HCT116 (cell line): Measurements from ENCODE around the gene CHODL. TPM values are rescaled to one million over a fixed set of nuclear protein-coding genes. Genes with fewer than 3 reads are reported as not detected.

ENCODE experiments used
- ATAC-seq: fragments of 200-7000 bp; cut with Tn5 transposase; 2 replicates; pipeline ENCODE4 v1.9.1; 2020; ENCODE audit warnings: mild to moderate bottlenecking, moderate library complexity
- BruUV-seq: library from RNA; stranded (reverse); fragments of 400-500 nt; replicated peaks from 2 replicates; lab custom pipeline; 2021; lab: Mats Ljungman, UMichigan
- CTCF ChIA-PET: fragments of 300-600 bp; sonication (Branson Sonifier 250); formaldehyde crosslinking; loops from one replicate; lab custom pipeline; 2021; ENCODE audit warnings: antibody characterized with exemption; lab: Charles Lee
- POLR2A ChIA-PET: fragments of 300-600, 350-600 bp; sonication (Branson Sonifier 250); formaldehyde crosslinking; loops from one replicate; lab custom pipeline; 2021; ENCODE audit warnings: antibody characterized with exemption; lab: Charles Lee
- RAD21 ChIA-PET, 2 experiments: fragments of 300-600 bp; sonication (Branson Sonifier 250); formaldehyde crosslinking; loops; one replicate each; lab custom pipeline; 2023; ENCODE audit warnings: low total read pairs in 2 of 2; ENCODE audit not compliant: uncharacterized antibody in 2 of 2, unreplicated experiment in 2 of 2, low non-redundant PET in 1 of 2; lab: Charles Lee
- DNase-seq: peaks from one replicate; pipeline ENCODE4 v3.0.0-alpha.2; 2010; ENCODE audit warnings: low read depth, low spot score
- H2AFZ ChIP-seq: fragments of 200-600 bp; shearing (Covaris generic), sonication (generic); 2 replicates; pipeline ENCODE4 v1.6.1; 2017; ENCODE audit warnings: low read depth, mixed run types, mixed read lengths, antibody characterized with exemption, low read length; ENCODE audit not compliant: poor library complexity, severe bottlenecking
- H3K27ac ChIP-seq: 2 replicates; pipeline ENCODE4 v1.5.1; 2012; ENCODE audit warnings: low read depth, low read length
- H3K27me3 ChIP-seq: fragments of 200-600 bp; sonication (generic); 2 replicates; pipeline ENCODE4 v1.6.1; 2016; ENCODE audit warnings: mixed run types, low read length, mixed read lengths; ENCODE audit not compliant: insufficient read depth
- H3K36me3 ChIP-seq, 2 experiments: fragments of 200-500 bp in 1 of 2; fragments of 200-600 bp in 1 of 2; sonication (Bioruptor generic) in 1 of 2; sonication (generic) in 1 of 2; 2 replicates each; pipeline versions ENCODE4 v1.5.1 to v1.6.1; 2014 to 2016; ENCODE audit warnings: low read length in 2 of 2, inconsistent platforms in 1 of 2, mixed read lengths in 1 of 2, mixed run types in 1 of 2; ENCODE audit not compliant: insufficient read depth in 2 of 2, control insufficient read depth in 1 of 2
- H3K4me1 ChIP-seq, 2 experiments: fragments of 200-600 bp in 1 of 2; sonication (generic) in 1 of 2; 2 replicates each; pipeline versions ENCODE4 v1.5.1 to v1.6.1; 2012 to 2017; ENCODE audit warnings: low read length in 2 of 2, inconsistent platforms in 1 of 2, mild to moderate bottlenecking in 1 of 2, mixed read lengths in 1 of 2, mixed run types in 1 of 2, moderate library complexity in 1 of 2; ENCODE audit not compliant: insufficient read depth in 2 of 2, control insufficient read depth in 1 of 2
- H3K4me2 ChIP-seq: fragments of 200-600 bp; sonication (generic); 2 replicates; pipeline ENCODE4 v1.6.1; 2017; ENCODE audit warnings: mixed run types, low read length, mixed read lengths
- H3K4me3 ChIP-seq, 2 experiments: fragments of 200-600 bp in 1 of 2; sonication (generic) in 1 of 2; replicated peaks in 1 of 2; 2 replicates each; pipeline ENCODE4 v1.5.1; 2011 to 2016; ENCODE audit warnings: low read length in 2 of 2, control low read depth in 1 of 2, low read depth in 1 of 2, mild to moderate bottlenecking in 1 of 2, mixed read lengths in 1 of 2, mixed run types in 1 of 2
- H3K79me2 ChIP-seq: fragments of 200-600 bp; sonication (generic); 2 replicates; pipeline ENCODE4 v1.6.1; 2017; ENCODE audit warnings: mild to moderate bottlenecking, mixed run types, low read length, moderate library complexity, mixed read lengths; ENCODE audit not compliant: insufficient read depth
- H3K9ac ChIP-seq: fragments of 200-600 bp; sonication (generic); 2 replicates; pipeline ENCODE4 v1.6.1; 2016; ENCODE audit warnings: low read length, mixed read lengths
- H3K9me2 ChIP-seq: fragments of 200-600 bp; sonication (generic), shearing (Covaris generic); 2 replicates; pipeline ENCODE4 v1.6.1; 2017; ENCODE audit warnings: mixed run types, mild to moderate bottlenecking, moderate library complexity; ENCODE audit not compliant: insufficient read depth
- H3K9me3 ChIP-seq, 2 experiments: fragments of 200-500 bp in 1 of 2; fragments of 200-600 bp in 1 of 2; sonication (Bioruptor generic) in 1 of 2; sonication (generic) in 1 of 2; 2 replicates each; pipeline ENCODE4 v1.6.1; 2014 to 2017; ENCODE audit warnings: low read length in 2 of 2, mixed read lengths in 2 of 2, inconsistent platforms in 1 of 2, low read depth in 1 of 2, mild to moderate bottlenecking in 1 of 2, mixed run types in 1 of 2, moderate library complexity in 1 of 2; ENCODE audit not compliant: control insufficient read depth in 1 of 2, insufficient read depth in 1 of 2
- H4K20me1 ChIP-seq: fragments of 200-600 bp; sonication (generic), shearing (Covaris generic); 2 replicates; pipeline ENCODE4 v1.6.1; 2017; ENCODE audit warnings: mixed run types, mild to moderate bottlenecking, moderate library complexity; ENCODE audit not compliant: insufficient read depth
- CBX3 ChIP-seq: IDR thresholded peaks from 2 replicates; pipeline ENCODE4 v1.6.1; 2012; ENCODE audit warnings: low read depth
- CEBPB ChIP-seq: IDR thresholded peaks from 2 replicates; pipeline ENCODE4 v1.6.1; 2012; ENCODE audit warnings: low read depth
- EZH2 ChIP-seq: fragments of 200-600 bp; sonication (generic); IDR thresholded peaks from 2 replicates; pipeline ENCODE4 v1.6.1; 2017; ENCODE audit warnings: antibody characterized with exemption, mixed run types
- EZH2phosphoT487 ChIP-seq: fragments of 200-600 bp; IDR thresholded peaks from 2 replicates; pipeline ENCODE4 v1.6.1; 2018; ENCODE audit warnings: antibody characterized with exemption, borderline replicate concordance
- FOSL1 ChIP-seq: IDR thresholded peaks from 2 replicates; pipeline ENCODE4 v1.6.1; 2012; ENCODE audit warnings: low read depth
- JUND ChIP-seq: IDR thresholded peaks from 2 replicates; pipeline ENCODE4 v1.6.1; 2012
- POLR2A ChIP-seq: IDR thresholded peaks from 2 replicates; pipeline ENCODE4 v1.7.0; 2011; ENCODE audit warnings: borderline replicate concordance; ENCODE audit not compliant: insufficient read depth, insufficient read length; ENCODE audit errors: extremely low read depth
- POLR2AphosphoS5 ChIP-seq: IDR thresholded peaks from 2 replicates; pipeline ENCODE4 v1.6.1; 2011; ENCODE audit warnings: mild to moderate bottlenecking, low read depth, low read length, moderate library complexity
- RAD21 ChIP-seq: IDR thresholded peaks from 2 replicates; pipeline ENCODE4 v1.6.1; 2012; ENCODE audit warnings: low read depth, mild to moderate bottlenecking
- SP1 ChIP-seq: IDR thresholded peaks from 2 replicates; pipeline ENCODE4 v1.6.1; 2012; ENCODE audit warnings: low read depth
- SRF ChIP-seq: IDR thresholded peaks from 2 replicates; pipeline ENCODE4 v1.6.1; 2012; ENCODE audit warnings: low read depth
- TCF7L2 ChIP-seq: IDR thresholded peaks from 2 replicates; pipeline ENCODE4 v1.7.0; 2011; ENCODE audit warnings: borderline replicate concordance, inconsistent platforms; ENCODE audit not compliant: insufficient read depth, insufficient read length; ENCODE audit errors: extremely low read depth
- YY1 ChIP-seq: IDR thresholded peaks from 2 replicates; pipeline ENCODE4 v1.6.1; 2011; ENCODE audit warnings: low read length, low read depth, moderate library complexity, mild to moderate bottlenecking; ENCODE audit not compliant: insufficient replicate concordance; ENCODE audit errors: extremely low read depth
- intact Hi-C: fragments of 100-400 bp; cut with micrococcal nuclease; formaldehyde crosslinking; loops from 2 replicates; pipeline ENCODE4 v1.10.0; 2022
- total RNA-seq: library from RNA; stranded (reverse); gene quantifications from one replicate; pipeline ENCODE4 v1.2.1, GENCODE V29; 2021; ENCODE audit not compliant: unreplicated experiment
- TF ChIP-seq, protein P1 (sequence below): IDR thresholded peaks from 2 replicates; pipeline ENCODE4 v1.6.1; 2012
- TF ChIP-seq, protein P2 (sequence below): IDR thresholded peaks from 2 replicates; pipeline ENCODE4 v1.6.1; 2011; ENCODE audit warnings: mild to moderate bottlenecking, low read length, moderate library complexity; ENCODE audit not compliant: insufficient replicate concordance; ENCODE audit errors: extremely low read depth
- TF ChIP-seq, protein P3 (sequence below): IDR thresholded peaks from 2 replicates; pipeline ENCODE4 v1.6.1; 2012; ENCODE audit warnings: low read depth
- TF ChIP-seq, protein P4 (sequence below): IDR thresholded peaks from 2 replicates; pipeline ENCODE4 v1.6.1; 2012
- TF ChIP-seq, protein P5 (sequence below), 3 experiments: fragments of 200-600 bp in 1 of 3; sonication (generic) in 1 of 3; IDR thresholded peaks in 2 of 3; conservative IDR thresholded peaks in 1 of 3; 2 replicates each; pipeline ENCODE4 v1.5.1; 2012 to 2017; ENCODE audit warnings: low read depth in 2 of 3, low read length in 2 of 3, antibody characterized with exemption in 1 of 3, borderline replicate concordance in 1 of 3, control low read depth in 1 of 3, mild to moderate bottlenecking in 1 of 3, mixed read lengths in 1 of 3, mixed run types in 1 of 3, moderate library complexity in 1 of 3; ENCODE audit not compliant: insufficient read depth in 1 of 3

CHODL gene
- total RNA-seq, 1 experiment from 2014 or later = not detected

DNA sequence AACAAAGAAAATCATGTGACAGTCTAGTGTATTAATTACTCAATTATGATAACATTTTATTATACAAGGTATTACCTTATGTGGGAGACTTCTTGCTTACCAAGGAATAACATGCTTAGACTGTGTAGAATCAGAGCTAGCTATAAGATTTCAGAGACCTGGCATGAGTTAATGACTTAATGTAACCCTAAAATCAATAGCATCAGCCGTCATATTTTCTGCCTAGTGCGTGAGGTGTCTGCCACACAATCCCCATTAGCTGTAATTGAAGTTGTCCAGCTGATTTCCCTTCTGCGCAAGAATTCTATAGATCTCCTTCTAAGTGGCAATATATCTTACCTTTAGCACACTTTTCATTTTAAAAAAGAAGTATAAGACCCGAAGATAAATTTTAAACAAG lies 28.8 kb downstream of the CHODL start:
- intact Hi-C loops = no loop called here
- no peak for TF ChIP-seq FOSL1
- no peak for TF ChIP-seq TCF7L2
- TF ChIP-seq, protein P1, sequence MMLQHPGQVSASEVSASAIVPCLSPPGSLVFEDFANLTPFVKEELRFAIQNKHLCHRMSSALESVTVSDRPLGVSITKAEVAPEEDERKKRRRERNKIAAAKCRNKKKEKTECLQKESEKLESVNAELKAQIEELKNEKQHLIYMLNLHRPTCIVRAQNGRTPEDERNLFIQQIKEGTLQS = no peak
- TF ChIP-seq, protein P2, sequence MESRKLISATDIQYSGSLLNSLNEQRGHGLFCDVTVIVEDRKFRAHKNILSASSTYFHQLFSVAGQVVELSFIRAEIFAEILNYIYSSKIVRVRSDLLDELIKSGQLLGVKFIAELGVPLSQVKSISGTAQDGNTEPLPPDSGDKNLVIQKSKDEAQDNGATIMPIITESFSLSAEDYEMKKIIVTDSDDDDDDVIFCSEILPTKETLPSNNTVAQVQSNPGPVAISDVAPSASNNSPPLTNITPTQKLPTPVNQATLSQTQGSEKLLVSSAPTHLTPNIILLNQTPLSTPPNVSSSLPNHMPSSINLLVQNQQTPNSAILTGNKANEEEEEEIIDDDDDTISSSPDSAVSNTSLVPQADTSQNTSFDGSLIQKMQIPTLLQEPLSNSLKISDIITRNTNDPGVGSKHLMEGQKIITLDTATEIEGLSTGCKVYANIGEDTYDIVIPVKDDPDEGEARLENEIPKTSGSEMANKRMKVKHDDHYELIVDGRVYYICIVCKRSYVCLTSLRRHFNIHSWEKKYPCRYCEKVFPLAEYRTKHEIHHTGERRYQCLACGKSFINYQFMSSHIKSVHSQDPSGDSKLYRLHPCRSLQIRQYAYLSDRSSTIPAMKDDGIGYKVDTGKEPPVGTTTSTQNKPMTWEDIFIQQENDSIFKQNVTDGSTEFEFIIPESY = no peak
- no peak for TF ChIP-seq EZH2
- TF ChIP-seq YY1 = no peak
- TF ChIP-seq JUND = no peak
- TF ChIP-seq POLR2A = no peak
- TF ChIP-seq SRF = no peak
- TF ChIP-seq, protein P3, sequence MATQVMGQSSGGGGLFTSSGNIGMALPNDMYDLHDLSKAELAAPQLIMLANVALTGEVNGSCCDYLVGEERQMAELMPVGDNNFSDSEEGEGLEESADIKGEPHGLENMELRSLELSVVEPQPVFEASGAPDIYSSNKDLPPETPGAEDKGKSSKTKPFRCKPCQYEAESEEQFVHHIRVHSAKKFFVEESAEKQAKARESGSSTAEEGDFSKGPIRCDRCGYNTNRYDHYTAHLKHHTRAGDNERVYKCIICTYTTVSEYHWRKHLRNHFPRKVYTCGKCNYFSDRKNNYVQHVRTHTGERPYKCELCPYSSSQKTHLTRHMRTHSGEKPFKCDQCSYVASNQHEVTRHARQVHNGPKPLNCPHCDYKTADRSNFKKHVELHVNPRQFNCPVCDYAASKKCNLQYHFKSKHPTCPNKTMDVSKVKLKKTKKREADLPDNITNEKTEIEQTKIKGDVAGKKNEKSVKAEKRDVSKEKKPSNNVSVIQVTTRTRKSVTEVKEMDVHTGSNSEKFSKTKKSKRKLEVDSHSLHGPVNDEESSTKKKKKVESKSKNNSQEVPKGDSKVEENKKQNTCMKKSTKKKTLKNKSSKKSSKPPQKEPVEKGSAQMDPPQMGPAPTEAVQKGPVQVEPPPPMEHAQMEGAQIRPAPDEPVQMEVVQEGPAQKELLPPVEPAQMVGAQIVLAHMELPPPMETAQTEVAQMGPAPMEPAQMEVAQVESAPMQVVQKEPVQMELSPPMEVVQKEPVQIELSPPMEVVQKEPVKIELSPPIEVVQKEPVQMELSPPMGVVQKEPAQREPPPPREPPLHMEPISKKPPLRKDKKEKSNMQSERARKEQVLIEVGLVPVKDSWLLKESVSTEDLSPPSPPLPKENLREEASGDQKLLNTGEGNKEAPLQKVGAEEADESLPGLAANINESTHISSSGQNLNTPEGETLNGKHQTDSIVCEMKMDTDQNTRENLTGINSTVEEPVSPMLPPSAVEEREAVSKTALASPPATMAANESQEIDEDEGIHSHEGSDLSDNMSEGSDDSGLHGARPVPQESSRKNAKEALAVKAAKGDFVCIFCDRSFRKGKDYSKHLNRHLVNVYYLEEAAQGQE = no peak
- TF ChIP-seq SP1 = no peak
- no peak for TF ChIP-seq CEBPB
- TF ChIP-seq, protein P4, sequence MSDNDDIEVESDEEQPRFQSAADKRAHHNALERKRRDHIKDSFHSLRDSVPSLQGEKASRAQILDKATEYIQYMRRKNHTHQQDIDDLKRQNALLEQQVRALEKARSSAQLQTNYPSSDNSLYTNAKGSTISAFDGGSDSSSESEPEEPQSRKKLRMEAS = no peak
- TF ChIP-seq RAD21 = no peak
- no peak for TF ChIP-seq CBX3
- TF ChIP-seq EZH2phosphoT487 = no peak
- TF ChIP-seq, protein P5, sequence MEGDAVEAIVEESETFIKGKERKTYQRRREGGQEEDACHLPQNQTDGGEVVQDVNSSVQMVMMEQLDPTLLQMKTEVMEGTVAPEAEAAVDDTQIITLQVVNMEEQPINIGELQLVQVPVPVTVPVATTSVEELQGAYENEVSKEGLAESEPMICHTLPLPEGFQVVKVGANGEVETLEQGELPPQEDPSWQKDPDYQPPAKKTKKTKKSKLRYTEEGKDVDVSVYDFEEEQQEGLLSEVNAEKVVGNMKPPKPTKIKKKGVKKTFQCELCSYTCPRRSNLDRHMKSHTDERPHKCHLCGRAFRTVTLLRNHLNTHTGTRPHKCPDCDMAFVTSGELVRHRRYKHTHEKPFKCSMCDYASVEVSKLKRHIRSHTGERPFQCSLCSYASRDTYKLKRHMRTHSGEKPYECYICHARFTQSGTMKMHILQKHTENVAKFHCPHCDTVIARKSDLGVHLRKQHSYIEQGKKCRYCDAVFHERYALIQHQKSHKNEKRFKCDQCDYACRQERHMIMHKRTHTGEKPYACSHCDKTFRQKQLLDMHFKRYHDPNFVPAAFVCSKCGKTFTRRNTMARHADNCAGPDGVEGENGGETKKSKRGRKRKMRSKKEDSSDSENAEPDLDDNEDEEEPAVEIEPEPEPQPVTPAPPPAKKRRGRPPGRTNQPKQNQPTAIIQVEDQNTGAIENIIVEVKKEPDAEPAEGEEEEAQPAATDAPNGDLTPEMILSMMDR (IDR thresholded peaks at IDR 0.05 in 2 of 3, conservative IDR thresholded peaks at IDR 0.05 in 1 of 3; ENCODE audit: borderline replicate concordance in 1 of 3, insufficient read depth in 1 of 3, low read depth in 2 of 3, low read length in 2 of 3) = no peak
- TF ChIP-seq POLR2AphosphoS5 = no peak
- POLR2A ChIA-PET = no interaction called here

More for the DNA sequence above, 28.8 kb downstream of the CHODL start:
- DNase-seq (no peak), ATAC-seq (no peak)
- Histone ChIP-seq H4K20me1 (no peaks in the 10 kb centered on the region), H3K4me3 (no peak overlapping the region), H3K4me1 (no peaks in the 10 kb centered on the region), H3K9me3 (peaks cover 7 to 26% of the 10 kb centered on the region in 2 experiments; a peak in 2 of 4 replicates), H3K36me3 (no peaks in the 10 kb centered on the region), H3K4me2 (no peak overlapping the region), H3K9me2 (no peaks in the 10 kb centered on the region), H3K27ac (no peak overlapping the region), H3K9ac (no peak overlapping the region), H3K79me2 (no peaks in the 10 kb centered on the region), H2AFZ (no peak overlapping the region), H3K27me3 (no peaks in the 10 kb centered on the region)
- no TSS peak for BruUV-seq
- RAD21 ChIA-PET = no interaction called here
- CTCF ChIA-PET = no interaction called here
